GM19043 (cell line): ENCODE measurements around the gene KCTD13.
A peak's percentile ranks its signal among the peaks of the same experiment; 100 is the strongest.
"Not testable (repeated sequence)": the region's sequence is repeated elsewhere in the genome, so short reads cannot be mapped to it uniquely, and the experiment has no call there.

ENCODE experiments used
- ATAC-seq: cut with Tn5 transposase; IDR thresholded peaks from one replicate; pipeline ENCODE4 v1.9.1; 2021; ENCODE audit warnings: low read depth; ENCODE audit not compliant: unreplicated experiment

Gene KCTD13

DNA sequence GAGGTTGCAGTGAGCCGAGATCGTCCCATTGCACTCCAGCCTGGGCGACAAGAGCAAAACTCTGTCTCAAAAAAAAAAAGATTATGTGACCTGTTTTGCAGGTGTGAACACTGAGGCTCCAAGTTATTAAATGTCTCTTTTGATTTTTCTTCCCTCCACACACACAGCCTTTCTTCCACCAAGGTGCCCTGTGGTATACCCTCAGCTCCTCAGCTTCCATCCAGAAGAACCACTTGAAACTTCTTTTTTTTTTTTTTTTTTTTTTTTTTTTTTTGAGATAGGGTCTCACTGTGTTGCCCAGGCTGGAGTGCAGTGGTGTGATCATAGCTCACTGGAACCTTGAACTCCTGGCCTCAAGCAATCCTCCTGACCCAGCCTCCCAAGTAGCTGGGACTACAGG lies 36.7 kb downstream of the KCTD13 start:
- not testable (repeated sequence) for ATAC-seq

DNA sequence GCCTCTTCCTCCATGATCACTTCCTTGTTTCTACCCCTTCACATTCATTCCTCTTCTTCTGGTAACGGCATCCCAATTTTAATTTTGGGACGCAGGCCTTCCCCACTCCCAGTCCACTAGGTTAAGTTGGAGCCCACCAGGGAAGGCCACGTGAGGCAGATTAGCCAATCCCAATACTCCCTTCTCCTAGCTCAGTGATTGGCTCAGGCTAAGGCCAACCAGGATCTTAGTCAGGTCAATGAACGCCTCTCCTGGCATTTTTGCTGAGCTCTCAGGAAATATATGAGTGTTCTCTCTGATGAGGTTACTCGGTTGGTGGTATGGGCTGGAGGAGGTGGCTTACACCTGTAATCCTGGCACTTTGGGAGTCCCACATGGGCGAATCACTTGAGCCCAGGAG lies 42.0 kb downstream of the KCTD13 start:
- ATAC-seq = no peak

DNA sequence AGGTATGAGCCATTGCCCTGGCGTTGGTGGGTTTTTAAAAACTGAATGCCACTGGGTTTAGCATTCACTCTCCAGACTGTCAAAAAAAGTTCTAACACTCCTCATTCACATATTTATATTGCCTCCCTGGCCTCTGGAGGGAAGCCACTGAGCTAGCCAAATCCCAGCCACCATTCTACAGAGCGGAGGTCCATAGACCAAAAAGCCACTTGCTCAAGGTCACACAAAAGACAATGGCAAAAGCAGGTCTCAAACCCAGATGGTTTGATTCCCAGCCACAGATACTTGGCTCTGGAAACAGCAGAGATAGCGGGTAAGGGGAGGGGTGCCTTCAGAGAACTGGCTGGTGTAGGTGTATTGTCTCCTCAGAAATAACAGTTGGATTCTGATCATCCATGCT lies 45.0 kb downstream of the KCTD13 start:
- ATAC-seq = no peak

DNA sequence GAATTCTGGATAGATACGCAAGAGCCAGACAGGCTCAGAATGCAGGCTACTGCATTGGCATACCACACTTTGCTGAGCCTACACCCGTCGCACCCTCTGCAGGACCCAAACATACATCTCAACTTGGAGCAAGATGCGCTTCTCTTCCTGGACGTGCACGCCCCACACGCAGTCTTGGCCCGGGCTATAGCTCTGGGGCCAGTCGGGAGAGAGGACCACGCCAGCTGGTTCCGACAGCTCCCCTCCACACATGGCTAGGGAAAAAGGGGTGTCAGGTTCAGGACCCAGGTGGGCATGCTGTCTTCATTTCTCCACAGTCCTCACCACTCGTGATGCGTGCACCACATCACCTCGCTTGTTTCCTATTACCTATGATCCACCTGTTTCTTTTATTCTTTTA lies 47.9 kb downstream of the KCTD13 start:
- ATAC-seq = no peak

DNA sequence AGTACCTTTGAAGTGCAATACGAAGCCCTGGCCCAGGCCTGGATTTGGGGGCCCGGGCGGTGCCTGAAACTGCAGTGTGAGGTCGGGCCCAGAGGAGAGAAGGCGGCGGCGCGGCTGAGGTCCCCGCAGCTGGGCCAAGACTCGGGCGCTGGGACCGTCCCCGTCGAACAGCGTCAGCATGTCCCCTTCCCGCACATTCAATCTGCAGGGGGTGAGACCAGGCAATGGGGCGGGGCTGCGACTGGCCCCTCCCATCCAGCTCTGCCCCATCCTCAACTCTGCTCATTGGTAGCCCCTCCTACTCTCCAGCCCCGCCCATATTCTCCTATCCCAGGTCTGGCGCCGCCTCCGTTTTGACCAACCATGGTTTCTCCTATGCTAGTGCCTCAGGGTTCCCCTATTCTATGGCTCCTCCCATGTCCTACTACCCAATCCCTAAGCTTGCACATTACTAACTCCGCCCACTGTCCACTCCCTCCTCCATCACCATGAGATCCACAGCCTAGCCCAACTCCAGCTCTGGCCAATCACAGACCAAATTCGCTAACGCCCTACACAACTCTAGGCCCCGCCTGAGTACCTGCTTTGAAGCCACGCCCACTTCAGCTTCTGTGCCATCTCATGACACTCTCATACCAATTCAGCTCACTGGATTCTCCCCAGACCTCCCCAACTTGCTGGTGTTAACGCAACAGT lies 48.6 kb downstream of the KCTD13 start:
- no peak for ATAC-seq

DNA sequence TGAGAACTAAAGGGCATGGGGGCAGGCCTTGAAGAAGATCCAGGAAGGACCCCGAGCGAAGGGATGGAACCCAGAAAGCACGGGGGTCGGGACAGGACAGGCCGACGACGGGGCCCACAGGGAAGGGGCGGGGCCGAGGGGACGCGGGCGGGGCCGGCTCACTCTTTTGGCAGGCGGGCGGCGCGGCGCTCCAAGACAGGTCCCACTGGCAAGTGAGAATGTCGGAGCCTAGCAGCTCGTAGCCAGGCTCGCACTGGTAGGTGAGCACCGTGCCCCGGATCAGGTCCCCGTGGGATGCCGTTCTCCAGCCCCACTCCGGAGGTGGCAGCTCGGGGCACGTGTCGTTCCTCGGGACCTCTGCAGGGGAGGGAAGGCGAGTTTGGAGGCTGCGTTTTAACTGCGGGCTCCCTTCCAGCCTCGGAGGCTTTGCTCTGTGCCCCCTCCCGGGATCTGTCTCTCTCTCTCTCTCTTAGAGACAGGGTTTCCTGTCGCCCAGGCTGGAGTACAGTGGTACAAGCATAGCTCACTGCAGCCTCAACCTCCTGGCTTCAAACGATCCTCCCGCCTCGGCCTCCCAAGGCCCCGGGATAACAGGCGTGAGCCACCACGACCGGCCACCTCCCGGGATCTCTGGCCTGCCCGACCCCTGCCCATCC lies 49.3 kb downstream of the KCTD13 start:
- no peak for ATAC-seq

DNA sequence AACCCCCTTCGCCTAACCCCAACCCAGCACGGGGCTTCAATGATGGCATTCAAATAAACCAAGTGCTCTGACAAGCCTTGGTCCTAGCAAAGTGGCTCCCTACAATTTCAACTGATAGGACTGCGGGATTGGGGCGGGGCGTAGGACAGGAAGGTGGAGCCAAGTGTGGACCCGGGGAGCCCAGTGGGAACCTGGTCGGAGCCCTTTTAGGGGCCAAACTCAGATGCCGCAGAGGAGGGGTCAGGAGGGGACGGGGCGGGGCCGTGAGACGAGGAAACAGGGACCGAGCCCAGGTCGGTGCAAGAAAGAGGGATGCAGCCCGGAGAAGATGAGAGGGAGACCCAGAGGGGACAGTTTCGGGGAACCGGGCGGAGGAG lies 49.8 kb downstream of the KCTD13 start:
- ATAC-seq = no peak

DNA sequence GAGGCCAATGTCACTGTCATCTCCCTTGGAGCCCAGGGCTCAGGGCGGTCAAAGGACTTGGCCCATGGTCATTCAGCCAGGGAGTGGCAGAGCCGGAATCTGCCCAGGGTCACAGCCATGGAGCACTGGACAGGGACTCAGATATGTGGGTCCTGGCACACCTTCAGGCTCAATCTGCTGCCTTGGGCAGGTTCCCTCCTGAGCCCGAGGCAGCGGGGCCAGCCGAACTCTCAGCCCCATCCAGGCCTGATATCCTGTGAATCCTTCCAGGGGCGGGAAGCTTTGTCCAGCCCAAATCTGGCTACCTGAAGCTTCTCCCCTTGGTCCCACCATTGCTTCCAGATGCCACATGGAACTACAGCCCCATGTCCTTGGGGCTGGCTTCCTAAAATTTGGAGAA lies 50.8 kb downstream of the KCTD13 start:
- ATAC-seq = no peak

DNA sequence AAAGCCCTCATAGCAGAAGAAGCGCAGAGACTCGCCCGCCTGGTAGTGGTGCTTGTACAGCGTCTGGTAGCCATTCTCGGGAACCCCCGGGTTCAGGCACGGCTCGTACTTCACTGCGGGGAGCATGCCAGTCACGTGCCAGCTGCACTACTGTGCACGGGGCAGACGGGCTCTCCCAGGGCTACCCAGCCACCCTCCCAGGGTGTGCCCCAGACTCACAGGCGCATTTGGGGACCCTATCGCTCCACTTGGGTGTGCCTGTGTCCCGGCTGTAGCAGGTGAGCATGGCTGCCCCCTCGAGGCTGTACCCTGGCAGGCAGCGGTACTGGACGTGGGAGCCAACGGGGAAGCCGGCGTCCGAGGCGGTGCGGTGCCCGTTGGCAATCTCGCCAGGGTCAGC lies 52.7 kb downstream of the KCTD13 start:
- no peak for ATAC-seq

DNA sequence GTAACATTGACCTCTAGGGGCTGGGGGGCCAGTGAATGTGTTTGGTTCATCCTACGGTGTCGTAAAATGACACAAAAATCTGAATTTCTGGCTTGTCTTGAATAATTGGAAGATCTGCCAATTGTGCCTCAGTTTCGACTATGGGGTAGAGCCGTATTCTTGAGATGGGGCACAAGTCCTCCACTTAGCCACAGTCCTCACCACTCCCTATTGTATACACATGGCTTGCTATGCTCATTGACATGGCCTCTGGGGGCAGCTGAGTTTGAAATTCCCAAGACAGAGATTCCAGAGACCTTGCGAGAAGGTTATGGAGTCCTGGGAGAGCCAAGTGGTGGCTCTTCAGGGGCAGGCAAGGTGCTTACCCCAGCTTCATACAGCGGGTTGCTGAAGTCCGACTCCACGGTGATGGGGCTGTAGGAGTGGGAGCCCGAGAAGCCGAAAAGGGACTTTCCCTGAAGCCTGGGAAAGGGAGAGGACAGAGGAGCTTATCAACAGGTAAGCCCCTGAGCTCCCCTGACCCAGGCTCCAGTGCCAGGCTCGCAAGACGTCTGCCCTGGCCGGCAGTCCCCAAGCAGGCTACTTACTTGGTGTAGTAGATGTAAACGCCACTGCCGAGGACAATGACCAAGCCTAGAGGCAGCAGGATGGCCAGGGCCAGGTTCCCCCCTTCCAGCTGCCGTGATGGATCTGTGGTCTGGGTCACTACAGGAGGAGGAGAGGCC lies 54.0 kb downstream of the KCTD13 start:
- ATAC-seq = no peak

DNA sequence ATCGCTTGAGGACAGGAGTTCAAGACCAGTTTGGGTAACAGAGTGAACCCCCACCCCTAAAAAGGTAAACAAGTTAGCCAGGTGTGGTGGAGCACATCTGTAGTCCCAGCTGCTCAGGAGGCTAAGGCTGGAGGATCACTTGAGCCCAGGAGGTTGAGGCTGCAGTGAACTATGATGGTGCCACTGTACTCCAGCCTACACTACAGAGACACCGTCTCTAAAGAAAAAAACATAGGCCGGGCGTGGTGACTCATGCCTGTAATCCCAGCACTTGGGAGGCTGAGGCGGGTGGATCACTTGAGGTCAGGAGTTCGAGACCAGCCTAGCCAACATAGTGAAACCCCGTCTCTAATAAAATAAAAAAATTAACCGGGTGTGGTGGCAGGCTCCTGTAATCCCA lies 57.0 kb downstream of the KCTD13 start:
- not testable (repeated sequence) for ATAC-seq

DNA sequence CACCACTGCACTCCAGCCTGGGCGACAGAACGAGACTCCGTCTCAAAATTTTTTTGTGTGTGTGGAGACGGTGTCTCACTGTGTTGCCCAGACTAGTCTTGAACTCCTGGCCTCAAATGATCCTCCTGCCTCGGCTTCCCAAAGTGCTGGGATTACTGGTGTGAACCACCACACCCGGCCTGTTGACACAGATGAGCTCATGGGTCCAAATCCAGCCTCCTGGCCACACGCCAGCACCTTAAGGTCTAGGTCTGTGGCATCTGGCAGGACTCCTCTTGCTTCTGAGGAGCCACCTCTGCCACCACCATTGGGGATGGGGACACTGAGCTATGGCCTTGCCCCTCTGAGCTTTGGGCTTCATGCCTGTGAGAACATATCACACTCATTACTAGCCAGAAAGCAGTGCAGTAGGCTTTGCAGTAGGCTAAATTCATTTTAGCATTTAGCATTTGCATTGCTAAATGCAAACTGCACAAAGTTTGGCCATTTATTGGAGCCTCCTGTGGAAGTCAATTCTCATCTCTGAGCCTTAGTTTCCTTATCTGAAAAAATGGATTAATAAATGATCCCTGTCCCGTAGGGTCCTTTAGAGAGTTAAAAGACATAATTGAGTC lies 57.5 kb downstream of the KCTD13 start:
- no peak for ATAC-seq

DNA sequence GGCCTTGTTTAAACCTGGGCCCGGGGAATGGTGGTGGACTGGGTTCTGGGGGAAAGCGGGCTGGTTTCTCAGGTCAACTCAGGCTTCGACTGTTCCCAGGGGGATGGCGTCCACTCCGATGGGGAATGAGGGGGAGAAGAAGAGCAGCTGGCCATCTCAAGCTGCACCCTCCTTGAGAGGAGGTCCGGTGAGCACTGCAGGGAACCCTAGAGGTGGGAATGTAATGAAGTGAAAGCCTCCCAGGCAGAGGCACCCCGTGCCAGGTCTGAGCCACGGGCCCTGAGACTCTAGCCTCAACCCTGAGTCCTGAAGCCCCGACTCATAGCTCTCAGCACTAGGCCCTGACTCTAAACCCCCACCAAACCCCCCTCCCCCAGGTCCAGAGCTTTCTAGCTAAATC lies 61.8 kb downstream of the KCTD13 start:
- no peak for ATAC-seq

DNA sequence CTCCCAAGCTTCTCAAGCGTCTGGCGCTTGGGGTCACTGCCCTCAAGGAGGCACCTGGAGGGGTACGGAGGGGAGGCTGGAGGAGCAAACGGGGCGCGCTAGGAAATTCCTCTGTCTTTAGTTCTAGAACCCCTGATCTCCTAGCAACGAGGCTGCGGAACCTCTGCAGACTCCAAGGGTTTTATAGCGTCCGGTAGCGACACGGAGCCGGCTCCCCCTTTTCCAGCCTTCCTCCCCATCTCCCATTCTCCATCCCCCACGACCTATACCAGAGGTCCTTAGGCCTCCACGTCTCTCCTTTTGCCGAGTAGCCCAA lies 62.4 kb downstream of the KCTD13 start:
- ATAC-seq = no peak

DNA sequence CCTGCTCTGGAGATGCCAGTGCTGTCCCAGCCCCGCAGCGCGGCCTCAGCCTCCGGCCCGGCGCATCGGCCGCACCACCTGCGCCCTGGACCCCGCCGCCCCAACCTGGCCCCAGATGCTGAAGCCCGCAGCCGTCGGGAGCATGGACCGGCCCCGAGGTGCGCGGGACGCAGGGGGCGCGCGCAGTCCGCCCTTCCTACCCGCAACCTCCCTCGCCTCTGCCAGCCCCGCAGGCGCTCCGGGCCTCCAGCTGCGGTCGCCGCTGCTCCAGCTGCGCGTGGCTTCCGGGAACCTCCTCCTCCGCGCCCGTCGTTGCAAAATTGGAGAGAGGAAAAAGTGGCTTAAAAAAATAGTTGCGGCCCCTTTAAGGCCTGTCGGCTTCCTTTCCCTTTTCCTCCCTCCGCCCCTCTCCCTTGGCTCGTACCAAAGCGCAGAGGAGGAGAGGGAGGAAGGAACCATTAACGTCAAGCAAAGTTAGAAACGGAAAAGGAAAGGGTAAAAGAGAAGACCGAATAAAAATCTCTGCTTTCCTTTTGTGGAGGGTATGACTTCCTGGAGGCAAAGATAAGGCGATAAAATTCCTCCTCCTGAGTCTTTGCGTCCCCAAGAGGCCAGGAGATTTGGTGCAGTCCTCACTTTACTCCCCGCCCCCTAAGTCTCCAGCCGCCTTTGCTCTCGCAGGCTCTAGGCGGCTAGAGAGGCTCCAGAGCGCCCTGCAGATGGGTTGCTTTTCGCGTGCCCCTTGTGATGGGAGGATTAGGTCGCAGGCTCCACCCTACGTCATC lies 63.0 kb downstream of the KCTD13 start, which contains the start of gene CDIPT:
Gene CDIPT (minus strand): TSS at position 343 of the 785 bp plus-strand sequence. CDS start 369 bp downstream, outside the sequence.
- ATAC-seq = peak; percentile 94

DNA sequence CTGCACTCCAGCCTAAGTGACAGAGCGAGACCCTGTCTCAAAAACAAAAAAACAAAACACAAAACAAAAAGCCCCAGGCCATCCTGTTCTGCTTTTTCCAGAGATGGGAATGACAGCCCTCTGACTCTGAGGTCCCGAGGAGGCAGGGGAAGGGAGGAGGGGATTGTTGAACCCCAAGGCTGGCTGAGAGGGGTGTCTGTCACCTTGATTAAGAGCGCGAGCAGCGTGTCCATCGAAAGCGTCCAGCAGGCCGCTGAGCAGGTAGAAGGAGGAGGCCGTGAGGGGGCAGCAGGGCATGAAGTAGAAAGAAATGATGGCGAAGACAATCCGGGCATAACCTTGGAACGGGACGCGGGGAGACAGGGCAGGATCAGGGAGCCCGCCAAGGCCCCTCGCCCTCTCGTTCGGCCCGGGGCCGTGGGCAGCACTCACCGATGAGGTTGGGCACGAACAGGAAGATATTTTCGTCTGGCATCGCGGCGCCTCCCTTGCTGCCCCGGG lies 63.6 kb downstream of the KCTD13 start:
- ATAC-seq = no peak

DNA sequence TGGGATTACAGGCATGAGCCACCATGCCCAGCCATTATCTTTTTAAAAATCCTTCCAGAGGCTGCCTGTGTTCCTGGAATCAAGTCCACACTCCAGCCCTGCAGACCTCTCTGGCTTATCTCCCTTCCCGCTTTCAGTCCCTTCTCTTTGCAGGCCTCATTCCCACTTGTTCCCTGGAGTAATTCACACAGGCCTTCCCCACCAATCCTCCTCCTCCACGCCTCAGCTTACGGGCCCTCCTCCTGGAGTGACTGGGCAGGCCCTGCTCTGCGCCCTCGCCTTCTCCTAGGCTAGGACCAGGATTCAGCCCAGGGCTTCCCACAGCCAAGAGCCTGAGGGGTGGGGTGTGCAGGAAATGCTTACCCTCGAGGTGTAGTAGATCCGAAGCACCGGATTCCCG lies 65.8 kb downstream of the KCTD13 start:
- ATAC-seq = no peak

DNA sequence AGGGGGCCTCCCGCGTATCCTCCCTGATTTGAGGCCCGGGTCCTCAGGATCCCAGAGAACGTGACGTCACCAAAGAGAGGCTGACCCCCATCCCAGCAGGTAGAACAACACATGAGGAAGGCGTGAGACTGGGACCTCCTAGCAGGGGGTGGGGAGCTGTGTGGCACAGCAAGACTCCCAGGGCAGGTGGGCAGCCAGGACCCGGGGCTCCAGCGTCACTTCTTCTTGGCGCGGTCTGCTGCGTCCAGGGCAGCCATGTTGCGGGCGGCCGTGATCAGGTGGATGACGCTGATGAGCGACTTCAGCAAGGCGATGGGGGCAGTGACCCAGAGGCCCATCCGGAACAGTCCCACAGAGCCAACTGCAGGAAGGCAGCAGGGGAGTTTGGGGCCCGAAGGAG lies 67.1 kb downstream of the KCTD13 start:
- no peak for ATAC-seq

DNA sequence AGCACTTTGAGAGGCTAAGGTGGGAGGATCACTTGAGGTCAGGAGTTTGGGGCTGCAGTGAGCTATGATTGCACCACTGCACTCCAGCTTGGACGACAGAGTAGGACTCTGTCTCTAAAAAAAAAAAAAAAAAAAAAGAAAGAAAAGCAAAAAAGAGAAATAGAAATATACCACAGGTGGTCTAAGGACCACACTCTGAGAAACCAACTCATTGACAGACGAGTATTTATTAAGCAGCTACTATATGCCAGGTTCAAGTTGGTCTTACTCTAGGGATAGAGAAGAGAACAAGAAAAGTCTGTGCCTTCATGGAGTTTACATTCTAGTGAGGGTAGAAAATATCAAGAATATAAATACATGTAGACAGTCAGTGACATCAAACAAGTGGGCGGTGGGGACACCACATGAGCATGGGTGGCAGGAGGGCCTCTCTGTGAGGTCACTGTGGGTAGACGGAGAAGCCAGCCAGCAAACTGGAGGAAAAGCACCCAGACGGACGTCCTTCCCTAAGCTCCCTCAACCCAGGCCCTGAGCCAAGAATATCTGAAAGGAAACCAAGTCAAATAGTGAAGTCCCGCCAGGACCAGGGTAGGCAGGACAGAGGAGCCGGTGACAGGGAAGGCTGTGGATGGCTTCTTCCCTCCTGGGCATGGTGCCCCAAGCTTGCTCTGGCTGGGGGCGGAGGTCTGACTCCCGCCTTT lies 67.7 kb downstream of the KCTD13 start:
- ATAC-seq = no peak
